ENCODE data around the gene PLA2G4E.

DNA sequence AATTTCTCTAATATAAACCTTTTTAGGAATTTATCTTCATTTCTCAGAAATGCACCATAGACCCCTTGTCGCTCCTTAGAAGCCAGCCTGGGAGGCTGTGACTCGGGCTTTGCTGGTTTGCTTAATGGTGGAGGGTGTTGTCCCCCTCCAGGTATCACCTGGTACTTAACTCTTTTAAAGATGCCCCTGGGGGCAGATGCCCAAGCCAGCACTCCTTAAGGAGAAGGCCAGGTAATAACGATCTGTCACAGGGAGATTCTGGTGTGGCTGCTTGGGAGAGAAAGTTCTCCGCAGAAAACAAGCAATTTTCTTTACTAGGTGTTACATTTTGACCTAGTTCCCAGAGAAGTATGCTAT is 70.7 kb downstream of the PLA2G4E start:
- TF ChIP-seq, protein P1, sequence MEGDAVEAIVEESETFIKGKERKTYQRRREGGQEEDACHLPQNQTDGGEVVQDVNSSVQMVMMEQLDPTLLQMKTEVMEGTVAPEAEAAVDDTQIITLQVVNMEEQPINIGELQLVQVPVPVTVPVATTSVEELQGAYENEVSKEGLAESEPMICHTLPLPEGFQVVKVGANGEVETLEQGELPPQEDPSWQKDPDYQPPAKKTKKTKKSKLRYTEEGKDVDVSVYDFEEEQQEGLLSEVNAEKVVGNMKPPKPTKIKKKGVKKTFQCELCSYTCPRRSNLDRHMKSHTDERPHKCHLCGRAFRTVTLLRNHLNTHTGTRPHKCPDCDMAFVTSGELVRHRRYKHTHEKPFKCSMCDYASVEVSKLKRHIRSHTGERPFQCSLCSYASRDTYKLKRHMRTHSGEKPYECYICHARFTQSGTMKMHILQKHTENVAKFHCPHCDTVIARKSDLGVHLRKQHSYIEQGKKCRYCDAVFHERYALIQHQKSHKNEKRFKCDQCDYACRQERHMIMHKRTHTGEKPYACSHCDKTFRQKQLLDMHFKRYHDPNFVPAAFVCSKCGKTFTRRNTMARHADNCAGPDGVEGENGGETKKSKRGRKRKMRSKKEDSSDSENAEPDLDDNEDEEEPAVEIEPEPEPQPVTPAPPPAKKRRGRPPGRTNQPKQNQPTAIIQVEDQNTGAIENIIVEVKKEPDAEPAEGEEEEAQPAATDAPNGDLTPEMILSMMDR (IDR thresholded peaks at IDR 0.05): no peak
- TF ChIP-seq POLR2A (IDR thresholded peaks at IDR 0.05; ENCODE audit: low read depth): no peak

Measured in esophagus muscularis mucosa (tissue), 3 donors.